Measurements from ENCODE around the gene WFDC1. TPM values are rescaled to one million over a fixed set of nuclear protein-coding genes. Genes with fewer than 3 reads are reported as not detected.

Gene WFDC1
- total RNA-seq, 2 experiments from 2014 or later: not detected

GRCh38 chr16:84339311-84339710 lies 44.6 kb downstream of the WFDC1 start:
- intact Hi-C loops (cut with micrococcal nuclease; ENCODE audit: unreplicated experiment): no loop called here
- TF ChIP-seq EZH2phosphoT487 (IDR thresholded peaks at IDR 0.05; ENCODE audit: borderline replicate concordance, low read depth, low read length) (no peak), CTCF (conservative IDR thresholded peaks at IDR 0.05; ENCODE audit: low read length) (no peak)
- ChIA-PET POLR2A (interaction anchor here (1.0 kb wide), 1 partner anchor 151 kb away, joined by 5 read pairs; no protein-coding TSS in a partner anchor), CTCF (ENCODE audit: unreplicated experiment) (no interaction called here)
- no peak overlapping the region for H3K4me3 ChIP-seq (ENCODE audit: low read depth, low read length, poor library complexity, severe bottlenecking)
- H3K36me3 ChIP-seq (ENCODE audit: insufficient read depth, low read length): no peaks in the 10 kb centered on the region
- no peak overlapping the region for H3K4me2 ChIP-seq (ENCODE audit: low read length)
- no TSS peak for BruUV-seq (replicated peaks)
- H4K20me1 ChIP-seq (ENCODE audit: insufficient read depth, low read length): no peaks in the 10 kb centered on the region
- H3K79me2 ChIP-seq (ENCODE audit: insufficient read depth, low read depth, low read length): no peaks in the 10 kb centered on the region
- DNase-seq (ENCODE audit: low spot score): no peak
- no peaks in the 10 kb centered on the region for H3K9me3 ChIP-seq (ENCODE audit: low read length)
- no peaks in the 10 kb centered on the region for H3K9me2 ChIP-seq (ENCODE audit: insufficient read depth, low read length)
- no peak overlapping the region for H3K27ac ChIP-seq (ENCODE audit: low read depth, low read length, poor library complexity, severe bottlenecking)
- H2AFZ ChIP-seq (ENCODE audit: low read length): no peak overlapping the region
- H3K4me1 ChIP-seq (ENCODE audit: insufficient read depth, low read length, poor library complexity, severe bottlenecking): no peaks in the 10 kb centered on the region

DNA sequence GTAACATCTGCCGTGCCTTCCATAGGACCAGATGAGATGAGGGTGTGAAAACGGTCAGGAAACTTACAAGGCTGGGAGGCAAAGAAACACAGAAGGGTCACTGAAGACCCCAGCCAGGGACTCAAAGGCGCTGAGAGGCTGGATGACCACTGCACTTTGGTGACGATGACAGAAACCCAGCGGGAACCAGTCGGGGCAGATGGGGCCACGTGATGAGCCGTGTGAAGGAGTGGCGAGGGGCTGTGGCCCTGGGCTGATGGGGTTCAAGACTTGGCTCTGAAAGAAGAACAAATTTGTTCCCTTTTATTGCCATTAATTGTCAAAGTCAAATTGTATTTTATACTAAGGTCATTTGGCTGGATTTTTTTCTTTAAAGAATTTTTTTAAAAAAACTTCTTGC lies 45.1 kb downstream of the WFDC1 start:
- no peaks in the 10 kb centered on the region for H3K9me2 ChIP-seq (ENCODE audit: insufficient read depth, low read length)
- no peak for TF ChIP-seq EZH2phosphoT487 (IDR thresholded peaks at IDR 0.05; ENCODE audit: borderline replicate concordance, low read depth, low read length)
- TF ChIP-seq CTCF (conservative IDR thresholded peaks at IDR 0.05; ENCODE audit: low read length): no peak
- no TSS peak for BruUV-seq (replicated peaks)

GRCh38 chr16:84340325-84341040 lies 45.8 kb downstream of the WFDC1 start:
- DNase-seq (ENCODE audit: low spot score): no peak
- Histone ChIP-seq H3K36me3 (ENCODE audit: insufficient read depth, low read length) (no peaks in the 10 kb centered on the region), H3K4me3 (ENCODE audit: low read depth, low read length, poor library complexity, severe bottlenecking) (no peak overlapping the region), H3K9me2 (ENCODE audit: insufficient read depth, low read length) (no peaks in the 10 kb centered on the region), H2AFZ (ENCODE audit: low read length) (no peak overlapping the region), H3K9me3 (ENCODE audit: low read length) (no peaks in the 10 kb centered on the region), H3K4me2 (ENCODE audit: low read length) (no peak overlapping the region), H3K27ac (ENCODE audit: low read depth, low read length, poor library complexity, severe bottlenecking) (no peak overlapping the region), H4K20me1 (ENCODE audit: insufficient read depth, low read length) (no peaks in the 10 kb centered on the region), H3K79me2 (ENCODE audit: insufficient read depth, low read depth, low read length) (no peaks in the 10 kb centered on the region), H3K4me1 (ENCODE audit: insufficient read depth, low read length, poor library complexity, severe bottlenecking) (no peaks in the 10 kb centered on the region)
- no peak for TF ChIP-seq CTCF (conservative IDR thresholded peaks at IDR 0.05; ENCODE audit: low read length)
- POLR2A ChIA-PET: no interaction called here
- intact Hi-C loops (cut with micrococcal nuclease; ENCODE audit: unreplicated experiment): no loop called here
- BruUV-seq (replicated peaks): no TSS peak
- CTCF ChIA-PET (ENCODE audit: unreplicated experiment): no interaction called here

More for the DNA sequence above, 45.1 kb downstream of the WFDC1 start:
- Histone ChIP-seq H3K4me1 (ENCODE audit: insufficient read depth, low read length, poor library complexity, severe bottlenecking) (no peaks in the 10 kb centered on the region), H3K27ac (ENCODE audit: low read depth, low read length, poor library complexity, severe bottlenecking) (no peak overlapping the region), H3K4me3 (ENCODE audit: low read depth, low read length, poor library complexity, severe bottlenecking) (no peak overlapping the region), H3K9me3 (ENCODE audit: low read length) (no peaks in the 10 kb centered on the region), H3K79me2 (ENCODE audit: insufficient read depth, low read depth, low read length) (no peaks in the 10 kb centered on the region), H2AFZ (ENCODE audit: low read length) (no peak overlapping the region), H3K4me2 (ENCODE audit: low read length) (no peak overlapping the region), H3K36me3 (ENCODE audit: insufficient read depth, low read length) (no peaks in the 10 kb centered on the region), H4K20me1 (ENCODE audit: insufficient read depth, low read length) (no peaks in the 10 kb centered on the region)
- POLR2A ChIA-PET: no interaction called here
- intact Hi-C loops (cut with micrococcal nuclease; ENCODE audit: unreplicated experiment): no loop called here
- CTCF ChIA-PET (ENCODE audit: unreplicated experiment): no interaction called here
- DNase-seq (ENCODE audit: low spot score): no peak

Measured in OCI-LY7 (cell line).